HCT116 (cell line): Measurements from ENCODE around the gene C1orf159.
"Not testable (repeated sequence)": the region's sequence is repeated elsewhere in the genome, so short reads cannot be mapped to it uniquely, and the experiment has no call there.

ENCODE experiments used
- EZH2 ChIP-seq: fragments of 200-600 bp; sonication (generic); IDR thresholded peaks from 2 replicates; pipeline ENCODE4 v1.6.1; 2017; ENCODE audit warnings: antibody characterized with exemption, mixed run types
- POLR2AphosphoS5 ChIP-seq: IDR thresholded peaks from 2 replicates; pipeline ENCODE4 v1.6.1; 2011; ENCODE audit warnings: mild to moderate bottlenecking, low read depth, low read length, moderate library complexity
- RAD21 ChIP-seq: IDR thresholded peaks from 2 replicates; pipeline ENCODE4 v1.6.1; 2012; ENCODE audit warnings: low read depth, mild to moderate bottlenecking
- TF ChIP-seq, protein P1 (sequence below), 3 experiments: fragments of 200-600 bp in 1 of 3; sonication (generic) in 1 of 3; IDR thresholded peaks in 2 of 3; conservative IDR thresholded peaks in 1 of 3; 2 replicates each; pipeline ENCODE4 v1.5.1; 2012 to 2017; ENCODE audit warnings: low read depth in 2 of 3, low read length in 2 of 3, antibody characterized with exemption in 1 of 3, borderline replicate concordance in 1 of 3, control low read depth in 1 of 3, mild to moderate bottlenecking in 1 of 3, mixed read lengths in 1 of 3, mixed run types in 1 of 3, moderate library complexity in 1 of 3; ENCODE audit not compliant: insufficient read depth in 1 of 3
- TF ChIP-seq, protein P2 (sequence below): IDR thresholded peaks from 2 replicates; pipeline ENCODE4 v1.6.1; 2011; ENCODE audit warnings: mild to moderate bottlenecking, low read length, moderate library complexity; ENCODE audit not compliant: insufficient replicate concordance; ENCODE audit errors: extremely low read depth

DNA sequence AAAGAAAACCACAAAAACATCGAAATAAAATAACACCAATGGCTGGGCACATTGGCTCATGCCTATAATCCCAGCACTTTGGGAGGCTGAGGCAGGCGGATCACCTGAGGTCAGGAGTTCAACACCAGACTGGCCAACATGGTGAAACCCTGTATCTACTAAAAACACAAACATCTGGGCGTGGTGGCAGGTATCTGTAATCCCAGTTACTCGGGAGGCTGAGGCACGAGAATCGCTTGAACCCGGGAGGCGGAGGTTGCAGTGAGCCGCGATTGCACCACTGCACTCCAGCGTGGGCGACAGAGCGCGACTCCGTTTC, 58.2 kb downstream of the C1orf159 start:
- TF ChIP-seq, protein P1, sequence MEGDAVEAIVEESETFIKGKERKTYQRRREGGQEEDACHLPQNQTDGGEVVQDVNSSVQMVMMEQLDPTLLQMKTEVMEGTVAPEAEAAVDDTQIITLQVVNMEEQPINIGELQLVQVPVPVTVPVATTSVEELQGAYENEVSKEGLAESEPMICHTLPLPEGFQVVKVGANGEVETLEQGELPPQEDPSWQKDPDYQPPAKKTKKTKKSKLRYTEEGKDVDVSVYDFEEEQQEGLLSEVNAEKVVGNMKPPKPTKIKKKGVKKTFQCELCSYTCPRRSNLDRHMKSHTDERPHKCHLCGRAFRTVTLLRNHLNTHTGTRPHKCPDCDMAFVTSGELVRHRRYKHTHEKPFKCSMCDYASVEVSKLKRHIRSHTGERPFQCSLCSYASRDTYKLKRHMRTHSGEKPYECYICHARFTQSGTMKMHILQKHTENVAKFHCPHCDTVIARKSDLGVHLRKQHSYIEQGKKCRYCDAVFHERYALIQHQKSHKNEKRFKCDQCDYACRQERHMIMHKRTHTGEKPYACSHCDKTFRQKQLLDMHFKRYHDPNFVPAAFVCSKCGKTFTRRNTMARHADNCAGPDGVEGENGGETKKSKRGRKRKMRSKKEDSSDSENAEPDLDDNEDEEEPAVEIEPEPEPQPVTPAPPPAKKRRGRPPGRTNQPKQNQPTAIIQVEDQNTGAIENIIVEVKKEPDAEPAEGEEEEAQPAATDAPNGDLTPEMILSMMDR (IDR thresholded peaks at IDR 0.05 in 2 of 3, conservative IDR thresholded peaks at IDR 0.05 in 1 of 3; ENCODE audit: borderline replicate concordance in 1 of 3, insufficient read depth in 1 of 3, low read depth in 2 of 3, low read length in 2 of 3) = not testable (repeated sequence)
- TF ChIP-seq POLR2AphosphoS5, EZH2, RAD21: not testable (repeated sequence)
- TF ChIP-seq, protein P2, sequence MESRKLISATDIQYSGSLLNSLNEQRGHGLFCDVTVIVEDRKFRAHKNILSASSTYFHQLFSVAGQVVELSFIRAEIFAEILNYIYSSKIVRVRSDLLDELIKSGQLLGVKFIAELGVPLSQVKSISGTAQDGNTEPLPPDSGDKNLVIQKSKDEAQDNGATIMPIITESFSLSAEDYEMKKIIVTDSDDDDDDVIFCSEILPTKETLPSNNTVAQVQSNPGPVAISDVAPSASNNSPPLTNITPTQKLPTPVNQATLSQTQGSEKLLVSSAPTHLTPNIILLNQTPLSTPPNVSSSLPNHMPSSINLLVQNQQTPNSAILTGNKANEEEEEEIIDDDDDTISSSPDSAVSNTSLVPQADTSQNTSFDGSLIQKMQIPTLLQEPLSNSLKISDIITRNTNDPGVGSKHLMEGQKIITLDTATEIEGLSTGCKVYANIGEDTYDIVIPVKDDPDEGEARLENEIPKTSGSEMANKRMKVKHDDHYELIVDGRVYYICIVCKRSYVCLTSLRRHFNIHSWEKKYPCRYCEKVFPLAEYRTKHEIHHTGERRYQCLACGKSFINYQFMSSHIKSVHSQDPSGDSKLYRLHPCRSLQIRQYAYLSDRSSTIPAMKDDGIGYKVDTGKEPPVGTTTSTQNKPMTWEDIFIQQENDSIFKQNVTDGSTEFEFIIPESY = not testable (repeated sequence)
